ENCODE data around the gene KLHL15.

The KLHL15 gene

DNA sequence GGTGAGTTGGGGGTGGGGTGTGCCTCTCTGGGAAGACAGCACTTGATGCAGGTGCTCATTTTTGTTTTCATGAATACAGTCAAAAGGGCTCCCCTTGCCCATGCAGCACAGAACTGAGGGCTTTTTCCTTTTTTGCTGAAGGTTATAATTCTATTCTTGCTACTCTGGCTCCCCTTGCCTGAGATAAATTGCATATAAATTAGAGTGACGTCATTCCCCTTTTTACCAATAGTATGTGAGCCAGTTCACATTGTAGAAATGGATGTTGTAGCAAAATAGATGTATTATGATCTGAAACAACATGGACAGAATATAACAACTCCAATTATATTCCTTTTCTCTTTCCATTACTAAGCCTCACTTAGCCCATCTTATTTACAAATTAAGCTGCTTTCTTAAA lies 90.8 kb downstream of the KLHL15 start:
- no peak for DNase-seq (ENCODE audit: low spot score)
- Histone ChIP-seq H3K4me3 (no peak overlapping the region), H3K27ac (no peak overlapping the region)
- TF ChIP-seq, protein P1, sequence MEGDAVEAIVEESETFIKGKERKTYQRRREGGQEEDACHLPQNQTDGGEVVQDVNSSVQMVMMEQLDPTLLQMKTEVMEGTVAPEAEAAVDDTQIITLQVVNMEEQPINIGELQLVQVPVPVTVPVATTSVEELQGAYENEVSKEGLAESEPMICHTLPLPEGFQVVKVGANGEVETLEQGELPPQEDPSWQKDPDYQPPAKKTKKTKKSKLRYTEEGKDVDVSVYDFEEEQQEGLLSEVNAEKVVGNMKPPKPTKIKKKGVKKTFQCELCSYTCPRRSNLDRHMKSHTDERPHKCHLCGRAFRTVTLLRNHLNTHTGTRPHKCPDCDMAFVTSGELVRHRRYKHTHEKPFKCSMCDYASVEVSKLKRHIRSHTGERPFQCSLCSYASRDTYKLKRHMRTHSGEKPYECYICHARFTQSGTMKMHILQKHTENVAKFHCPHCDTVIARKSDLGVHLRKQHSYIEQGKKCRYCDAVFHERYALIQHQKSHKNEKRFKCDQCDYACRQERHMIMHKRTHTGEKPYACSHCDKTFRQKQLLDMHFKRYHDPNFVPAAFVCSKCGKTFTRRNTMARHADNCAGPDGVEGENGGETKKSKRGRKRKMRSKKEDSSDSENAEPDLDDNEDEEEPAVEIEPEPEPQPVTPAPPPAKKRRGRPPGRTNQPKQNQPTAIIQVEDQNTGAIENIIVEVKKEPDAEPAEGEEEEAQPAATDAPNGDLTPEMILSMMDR (IDR thresholded peaks at IDR 0.05), result no peak

DNA sequence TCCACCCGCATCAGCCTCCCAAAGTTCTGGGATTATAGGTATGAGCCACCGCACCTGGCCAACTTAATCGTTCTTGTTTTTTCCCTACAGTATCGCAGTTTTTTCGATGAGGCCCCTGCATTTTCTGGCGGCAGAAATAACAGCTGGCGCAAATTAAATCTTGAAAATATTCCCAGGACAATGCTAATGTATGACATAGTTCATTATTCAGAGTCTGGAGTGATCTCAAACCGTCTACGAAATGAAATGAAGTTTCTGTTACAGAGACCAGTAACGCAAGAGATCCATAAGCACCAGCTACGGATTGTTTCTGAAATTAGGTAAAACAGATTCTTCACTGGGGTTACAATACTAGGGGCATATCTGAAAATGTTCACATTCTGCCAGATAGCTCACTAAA lies 91.9 kb downstream of the KLHL15 start:
- Histone ChIP-seq H3K27ac (no peak overlapping the region), H3K4me3 (no peak overlapping the region)
- DNase-seq (ENCODE audit: low spot score), result no peak
- TF ChIP-seq, protein P1 (IDR thresholded peaks at IDR 0.05), result no peak

Measured in coronary artery (tissue), 2 donors.